Ovary (tissue), 9 donors: ENCODE data around the gene TUFT1. TPM values are rescaled to one million over a fixed set of nuclear protein-coding genes. Genes with fewer than 3 reads are reported as not detected.
"Not testable (repeated sequence)": the region's sequence is repeated elsewhere in the genome, so short reads cannot be mapped to it uniquely, and the experiment has no call there.

ENCODE experiments used
- DNase-seq, 5 donors: peaks; one replicate each; pipeline ENCODE4 v3.0.0-alpha.2; 2019 to 2020
- H3K27ac ChIP-seq, 2 donors: fragments of 200-600 bp; one replicate each; pipeline versions ENCODE4 v1.5.1 to v1.8.0; 2019 to 2022
- H3K27me3 ChIP-seq: fragments of 200-600 bp; one replicate; pipeline ENCODE4 v1.8.0; 2022
- H3K36me3 ChIP-seq: fragments of 200-600 bp; sonication (generic); one replicate; pipeline ENCODE4 v1.5.1; 2019
- H3K4me1 ChIP-seq: one replicate; pipeline ENCODE4 v1.8.1; 2013; ENCODE audit warnings: mild to moderate bottlenecking, moderate library complexity; ENCODE audit not compliant: insufficient read depth
- H3K4me3 ChIP-seq: fragments of 200-600 bp; sonication (generic); one replicate; pipeline ENCODE4 v1.5.1; 2017
- H3K9me3 ChIP-seq, 2 donors: fragments of 200-600 bp in 1 of 2; sonication (generic) in 1 of 2; one replicate each; pipeline versions ENCODE4 v1.5.1 to v1.8.1; 2013 to 2019; ENCODE audit warnings: mild to moderate bottlenecking in 1 of 2, moderate library complexity in 1 of 2
- CTCF ChIP-seq, 3 donors: fragments of 450-650 bp in 2 of 3; fragments of 200-600 bp in 1 of 3; IDR thresholded peaks; one replicate each; pipeline versions ENCODE4 v1.5.1 to v1.8.0; 2016 to 2022; ENCODE audit warnings: antibody characterized with exemption in 3 of 3, mild to moderate bottlenecking in 1 of 3
- EP300 ChIP-seq: sonication (generic); formaldehyde crosslinking; IDR thresholded peaks from one replicate; pipeline ENCODE4 v1.6.1; 2017; ENCODE audit warnings: antibody characterized with exemption
- POLR2A ChIP-seq: fragments of 450-650 bp; IDR thresholded peaks from one replicate; pipeline ENCODE4 v1.6.1; 2017; ENCODE audit warnings: antibody characterized with exemption, mild to moderate bottlenecking, moderate library complexity
- WGBS, 3 donors: extraction: QIAGEN DNeasy Blood & Tissue Kit in 1 of 3; methylation state at CpG; one replicate each; pipeline versions ENCODE4 v1.1.5 to v1.1.7; 2013 to 2017; 5-methylcytosine and 5-hydroxymethylcytosine counted together
- intact Hi-C, 4 donors: fragments of 100-400 bp; cut with DNase I; formaldehyde crosslinking; loops; one replicate each; pipeline versions ENCODE4 v1.11.0 to v1.15.1; 2022 to 2023
- polyA plus RNA-seq, 2 donors: library from polyadenylated mRNA; stranded (reverse); fragments of 200-250 nt in 1 of 2; fragments of 350-450 nt in 1 of 2; fragmentation: Illumina TruSeq in 1 of 2; extraction: RNeasy Lipid Tissue Mini Kit (QIAGEN cat#74804) in 1 of 2; gene quantifications; one replicate each; pipeline ENCODE4 v1.2.3, GENCODE V29; 2013 to 2014
- total RNA-seq, 7 donors: library from RNA; depleted of rRNA in 2 of 7; stranded (reverse); fragments of >200 nt in 2 of 7; fragmentation: NEBNext Ultra II Directional in 3 of 7; extraction: Animal tissue kit (Norgen Biotek cat#: 25700) in 3 of 7; gene quantifications; one replicate each; pipeline versions ENCODE4 v1.1.0 to v1.2.4, GENCODE V29; 2016 to 2023
- donor health status: DM: no; HTN: no; CAD: no; lungs with moderate emphysema.
- donor health status: DM: no; HTN: no; CAD: no.
- donor health status: Bipolar disorder and iron deficiency.
- donor health status: DM: yes; HTN: yes; CAD: no.
- donor health status: DM: no; HTN: no; CAD: no.
- donor health status: DM: yes; HTN: yes; CAD: no.

Gene TUFT1
- total and polyA plus RNA-seq, 9 donors, result 5.0 to 10.2 (median 7.3) TPM

- no peak for DNase-seq
- H3K27me3 ChIP-seq, result no peaks in the 10 kb centered on the region
- no peak for TF ChIP-seq EP300
- no peak for TF ChIP-seq CTCF (IDR thresholded peaks at IDR 0.05)
- no peak for TF ChIP-seq POLR2A
- H3K4me1 ChIP-seq, result peaks cover 7% of the 10 kb centered on the region
- intact Hi-C loops, result no loop called here
- no peaks in the 10 kb centered on the region for H3K36me3 ChIP-seq
- H3K4me3 ChIP-seq, result no peak overlapping the region
- no peak overlapping the region for H3K27ac ChIP-seq
- H3K9me3 ChIP-seq, result no peaks in the 10 kb centered on the region
These were observed 78.4 kb downstream of the TUFT1 start for GRCh38 chr1:151618470-151618869.

- H3K27me3 ChIP-seq, intact Hi-C loops, H3K4me3 ChIP-seq, H3K4me1 ChIP-seq, DNase-seq, H3K36me3 ChIP-seq, H3K9me3 ChIP-seq: not testable (repeated sequence)
- 82 to 86% (median 85%) methylated on average over 6 of the region's 6 CpGs for whole genome bisulfite sequencing, 3 donors
- H3K27ac ChIP-seq, result peak overlapping the region in 1 of 2 donors; percentile 3
These were observed 78.9 kb downstream of the TUFT1 start for GRCh38 chr1:151618996-151619395.

GRCh38 chr1:151619489-151620093 lies 79.5 kb downstream of the TUFT1 start:
- intact Hi-C loops, result no loop called here
- peaks cover 5% of the 10 kb centered on the region for H3K4me1 ChIP-seq

GRCh38 chr1:151620286-151620685 lies 80.2 kb downstream of the TUFT1 start:
- H3K36me3 ChIP-seq, result no peaks in the 10 kb centered on the region
- H3K27me3 ChIP-seq, result no peaks in the 10 kb centered on the region
- H3K9me3 ChIP-seq, result no peaks in the 10 kb centered on the region
- H3K4me1 ChIP-seq, result peaks cover 4% of the 10 kb centered on the region
- peak overlapping the region in 1 of 2 donors; percentile 3 for H3K27ac ChIP-seq
- 15 to 35% (median 19%) methylated on average over 2 of the region's 2 CpGs for WGBS, 3 donors
- TF ChIP-seq EP300 (no peak), CTCF (IDR thresholded peaks at IDR 0.05) (no peak), POLR2A (no peak)
- no peak for DNase-seq
- intact Hi-C loops, result no loop called here
- H3K4me3 ChIP-seq, result no peak overlapping the region

More at GRCh38 chr1:151619489-151620093, 79.5 kb downstream of the TUFT1 start:
- H3K9me3 ChIP-seq, result no peaks in the 10 kb centered on the region
- no peaks in the 10 kb centered on the region for H3K27me3 ChIP-seq
- no peaks in the 10 kb centered on the region for H3K36me3 ChIP-seq
- no peak for DNase-seq
- TF ChIP-seq POLR2A, result no peak
- no peak for TF ChIP-seq CTCF (IDR thresholded peaks at IDR 0.05)
- no peak for TF ChIP-seq EP300
- 58 to 66% (median 58%) methylated on average over 6 of the region's 6 CpGs for WGBS, 3 donors
- no peak overlapping the region for H3K4me3 ChIP-seq
- H3K27ac ChIP-seq, result peak overlapping the region in 1 of 2 donors; percentile 3

- WGBS, 3 donors, result 30 to 36% (median 33%) methylated on average over 2 of the region's 2 CpGs
- Histone ChIP-seq H3K4me3 (no peak overlapping the region), H3K9me3 (no peaks in the 10 kb centered on the region), H3K36me3 (no peaks in the 10 kb centered on the region), H3K27ac (no peak overlapping the region), H3K27me3 (no peaks in the 10 kb centered on the region), H3K4me1 (peaks cover 3% of the 10 kb centered on the region)
- intact Hi-C loops, result no loop called here
- TF ChIP-seq CTCF (IDR thresholded peaks at IDR 0.05) (no peak), POLR2A (no peak), EP300 (no peak)
- no peak for DNase-seq
These were observed 81.2 kb downstream of the TUFT1 start for GRCh38 chr1:151621351-151621750.
